NCI-H748 treated with DMSO at 0.1 percent for 48 hours (cell line): Measurements from ENCODE around the gene ADNP2.

Source experiments
- DNase-seq: peaks from one replicate; lab custom pipeline; 2025; lab: John Stamatoyannopoulos, UW

ADNP2 gene

DNA sequence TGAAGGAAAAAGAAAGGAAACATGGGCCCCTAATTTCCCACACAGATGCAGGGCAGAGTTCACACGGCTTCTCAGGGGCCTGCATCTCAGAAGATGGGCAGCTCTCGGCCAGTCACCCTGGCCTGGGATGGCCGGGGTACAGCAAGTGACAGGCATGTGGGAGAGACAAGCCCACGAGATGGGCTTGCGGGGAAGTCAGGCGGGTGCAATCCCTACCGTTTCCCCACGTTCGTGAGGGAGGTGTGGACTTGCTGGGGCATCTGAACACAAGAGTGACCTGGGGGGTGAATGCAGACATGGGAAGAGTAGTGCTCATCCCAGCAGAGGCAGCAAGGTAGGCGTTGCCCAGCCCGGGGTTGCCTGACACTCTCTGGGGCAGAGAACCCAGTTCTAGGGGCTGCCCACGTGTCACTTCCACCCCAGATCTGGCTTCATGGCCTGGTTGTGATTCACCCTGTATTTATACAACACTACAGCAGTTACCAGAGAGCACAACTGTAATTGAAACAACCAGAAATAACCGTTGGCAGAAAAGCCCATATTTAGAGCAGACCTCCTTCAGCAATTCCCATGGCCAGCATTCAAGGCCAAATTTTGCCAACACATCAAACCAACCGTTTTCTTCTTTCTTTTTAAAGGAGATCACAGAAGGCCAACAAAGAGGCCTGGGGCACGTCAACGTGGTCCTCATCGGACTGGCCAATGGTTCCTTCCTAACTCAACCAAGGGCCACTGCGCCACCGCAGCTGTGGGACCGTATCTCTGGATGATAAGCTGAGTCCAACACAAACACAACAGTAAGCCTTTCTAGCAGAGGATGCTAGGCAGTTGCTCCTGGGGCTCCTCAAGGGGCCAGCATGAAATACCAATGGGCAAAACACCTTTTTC, 79.8 kb downstream of the ADNP2 start:
- no peak for DNase-seq

DNA sequence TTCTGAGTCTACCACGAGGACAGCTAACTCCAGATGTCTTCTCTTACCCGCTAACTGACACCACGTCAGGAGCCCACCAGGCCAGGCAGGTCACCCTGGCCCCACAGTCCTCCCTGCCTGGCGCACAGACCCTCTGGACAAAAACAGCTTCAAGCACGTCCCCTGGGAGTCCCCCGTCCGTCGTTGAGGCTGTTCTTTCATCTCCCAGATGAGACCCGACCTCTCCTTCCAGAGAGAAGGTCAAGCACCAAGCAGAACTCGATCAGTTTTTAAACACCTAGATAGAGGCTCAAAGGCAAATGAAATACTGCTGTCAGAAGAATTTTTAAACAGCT, 80.4 kb downstream of the ADNP2 start:
- no peak for DNase-seq
